ENCODE results near the gene CD52. TPM values are rescaled to one million over a fixed set of nuclear protein-coding genes. Genes with fewer than 3 reads are reported as not detected.
A peak's percentile ranks its signal among the peaks of the same experiment; 100 is the strongest.
"Not testable (repeated sequence)": the region's sequence is repeated elsewhere in the genome, so short reads cannot be mapped to it uniquely, and the experiment has no call there.

CD52 gene
- total RNA-seq, 6 experiments from 2014 or later, result 2.8 to 17.6 (median 8.5) TPM

DNA sequence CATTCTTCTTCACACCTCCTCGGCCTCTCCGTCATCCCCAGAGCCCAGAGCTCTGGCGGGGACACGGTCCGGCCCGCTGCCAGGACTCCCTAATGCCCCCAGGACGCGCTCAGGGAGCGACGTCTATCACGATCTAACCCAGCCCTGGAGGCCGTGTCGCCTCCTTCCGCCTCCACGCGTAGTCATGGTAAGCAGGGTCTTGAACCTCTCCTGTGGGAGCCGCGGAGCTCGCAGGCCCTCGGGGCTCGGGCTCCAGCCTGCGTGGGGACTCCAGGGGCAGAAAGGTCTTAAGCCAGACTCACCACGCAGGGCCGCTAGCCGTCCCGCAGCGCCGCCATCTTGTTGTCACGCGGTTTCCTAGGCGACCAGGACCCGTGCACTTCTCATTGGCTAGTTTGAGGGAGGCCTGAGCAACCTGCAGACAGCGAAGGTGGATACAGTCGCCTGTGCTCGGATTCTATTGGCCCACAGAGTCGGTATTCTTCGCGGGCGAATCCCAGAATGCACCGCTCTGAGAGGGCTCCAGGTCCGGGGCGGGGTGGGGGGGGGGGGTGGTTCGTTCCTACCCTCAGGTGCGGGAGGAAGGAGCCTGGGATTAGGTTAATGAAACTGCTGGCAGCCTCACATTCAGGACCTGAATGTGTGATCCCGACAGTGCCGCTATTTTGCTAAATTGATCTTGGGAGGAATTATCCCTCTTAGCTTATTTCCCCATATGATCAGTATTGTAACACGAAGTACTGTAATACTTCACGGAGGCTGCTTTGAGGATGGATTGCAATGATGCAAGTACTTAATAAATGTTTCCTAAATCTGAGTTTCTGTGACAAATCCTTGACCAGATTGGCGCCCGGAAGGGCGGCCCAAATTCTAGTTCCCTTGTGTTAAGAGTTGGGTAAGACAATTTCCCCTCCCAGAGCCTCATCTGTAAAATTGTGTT is 11.2 kb upstream of the CD52 start, which contains the start of gene UBXN11:
Gene UBXN11 (minus strand): TSS at position 347 of the 940 bp plus-strand sequence. CDS start 3,753 bp downstream, outside the sequence.
- peaks cover 0 to 5% (median 3%) of the 10 kb centered on the region in 4 donors for H3K4me1 ChIP-seq
- H3K4me3 ChIP-seq, result peak within 1 kb of the TSS; percentile 70 to 84 (median 78)
- no peaks in the 10 kb centered on the region for H3K36me3 ChIP-seq
- WGBS (ENCODE audit: insufficient coverage, low coverage, low lambda C conversion rate, missing lambda C conversion rate), result 4% methylated on average over 19 of the region's 51 CpGs
- intact Hi-C loops (cut with DNase I), result no loop called here
- DNase-seq (peak; percentile 91 to 96 (median 95)), ATAC-seq (peak; percentile 95 to 99 (median 98))
- TF ChIP-seq POLR2A (IDR thresholded peaks at IDR 0.05), result no peak
- TF ChIP-seq CTCF (IDR thresholded peaks at IDR 0.05), result no peak
- H3K27me3 ChIP-seq, result no peaks in the 10 kb centered on the region
- H3K9me3 ChIP-seq, result no peaks in the 10 kb centered on the region
- peak within 1 kb of the TSS; percentile 6 to 60 (median 15) for H3K27ac ChIP-seq

DNA sequence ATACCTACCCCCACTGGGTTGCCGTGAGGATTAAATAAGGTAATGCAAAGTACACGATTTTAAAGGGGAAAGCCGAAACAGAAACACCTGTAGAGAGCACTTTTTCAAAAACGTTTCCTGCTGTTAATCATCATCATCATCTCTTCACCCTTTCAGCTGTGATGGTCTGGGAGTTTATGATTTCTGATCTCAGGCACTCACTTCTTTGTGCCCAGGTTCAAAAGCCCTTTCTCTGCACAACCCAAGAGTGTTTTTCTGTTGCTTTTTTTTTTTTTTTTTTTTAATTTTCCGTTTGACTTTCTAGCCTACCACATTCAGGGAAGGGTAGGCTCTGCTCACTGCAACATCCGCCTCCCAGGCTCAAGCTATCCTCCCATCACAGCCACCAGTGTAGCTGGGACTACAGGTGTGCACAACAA is 10.4 kb upstream of the CD52 start:
- H3K27ac ChIP-seq, result peak overlapping the region in 1 of 3 donors; percentile 6
- DNase-seq (no peak), ATAC-seq (no peak)
- H3K4me1 ChIP-seq, result peaks cover 0 to 5% (median 3%) of the 10 kb centered on the region in 4 donors
- H3K4me3 ChIP-seq, result no peak overlapping the region
- no peaks in the 10 kb centered on the region for H3K36me3 ChIP-seq
- 37% methylated on average over 6 of the region's 6 CpGs for WGBS (ENCODE audit: insufficient coverage, low coverage, low lambda C conversion rate, missing lambda C conversion rate)
- intact Hi-C loops (cut with DNase I), result no loop called here
- TF ChIP-seq POLR2A (IDR thresholded peaks at IDR 0.05) (no peak), CTCF (IDR thresholded peaks at IDR 0.05) (no peak)
- no peaks in the 10 kb centered on the region for H3K27me3 ChIP-seq
- no peaks in the 10 kb centered on the region for H3K9me3 ChIP-seq

- H3K36me3 ChIP-seq; intact Hi-C loops (cut with DNase I); H3K27ac ChIP-seq; H3K4me1 ChIP-seq; H3K27me3 ChIP-seq; DNase-seq; H3K9me3 ChIP-seq; ATAC-seq; H3K4me3 ChIP-seq: not testable (repeated sequence)
- 75% methylated on average over 12 of the region's 21 CpGs for WGBS (ENCODE audit: insufficient coverage, low coverage, low lambda C conversion rate, missing lambda C conversion rate)
These were observed 9.5 kb upstream of the CD52 start for GRCh38 chr1:26307966-26308899.

DNA sequence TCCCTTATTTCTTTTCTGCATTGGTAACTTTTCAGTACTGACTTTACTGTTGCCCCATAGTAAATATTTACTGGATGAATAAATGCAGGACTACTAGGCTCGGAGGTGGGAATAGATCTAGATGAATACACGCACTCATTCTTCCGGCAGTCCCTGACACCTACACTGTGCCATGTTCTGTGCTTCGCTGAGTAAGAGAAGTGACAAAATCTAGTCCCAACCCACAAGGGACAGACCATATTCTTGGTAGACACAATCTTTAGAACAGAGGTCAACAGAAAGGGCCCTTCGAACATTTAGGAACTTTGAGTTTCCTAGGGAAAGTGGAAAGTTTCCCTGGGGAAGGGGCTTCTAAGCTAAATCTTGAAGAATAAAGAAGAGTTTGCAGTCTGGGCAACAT is 3.3 kb upstream of the CD52 start:
- Histone ChIP-seq H3K4me3 (no peak overlapping the region), H3K36me3 (no peaks in the 10 kb centered on the region), H3K27me3 (no peaks in the 10 kb centered on the region), H3K27ac (no peak overlapping the region), H3K4me1 (no peaks in the 10 kb centered on the region), H3K9me3 (no peaks in the 10 kb centered on the region)
- DNase-seq, result no peak
- TF ChIP-seq POLR2A (IDR thresholded peaks at IDR 0.05) (no peak), CTCF (IDR thresholded peaks at IDR 0.05) (no peak)
- intact Hi-C loops (cut with DNase I), result no loop called here
- 68% methylated on average over 5 of the region's 5 CpGs for WGBS (ENCODE audit: insufficient coverage, low coverage, low lambda C conversion rate, missing lambda C conversion rate)
- ATAC-seq, result no peak
